ENCODE measurements around the gene PRELID3B. TPM values are rescaled to one million over a fixed set of nuclear protein-coding genes. Genes with fewer than 3 reads are reported as not detected.
"Not testable (repeated sequence)": the region's sequence is repeated elsewhere in the genome, so short reads cannot be mapped to it uniquely, and the experiment has no call there.

Gene PRELID3B
- total RNA-seq, 2 experiments from 2014 or later = 148 to 196 TPM

DNA sequence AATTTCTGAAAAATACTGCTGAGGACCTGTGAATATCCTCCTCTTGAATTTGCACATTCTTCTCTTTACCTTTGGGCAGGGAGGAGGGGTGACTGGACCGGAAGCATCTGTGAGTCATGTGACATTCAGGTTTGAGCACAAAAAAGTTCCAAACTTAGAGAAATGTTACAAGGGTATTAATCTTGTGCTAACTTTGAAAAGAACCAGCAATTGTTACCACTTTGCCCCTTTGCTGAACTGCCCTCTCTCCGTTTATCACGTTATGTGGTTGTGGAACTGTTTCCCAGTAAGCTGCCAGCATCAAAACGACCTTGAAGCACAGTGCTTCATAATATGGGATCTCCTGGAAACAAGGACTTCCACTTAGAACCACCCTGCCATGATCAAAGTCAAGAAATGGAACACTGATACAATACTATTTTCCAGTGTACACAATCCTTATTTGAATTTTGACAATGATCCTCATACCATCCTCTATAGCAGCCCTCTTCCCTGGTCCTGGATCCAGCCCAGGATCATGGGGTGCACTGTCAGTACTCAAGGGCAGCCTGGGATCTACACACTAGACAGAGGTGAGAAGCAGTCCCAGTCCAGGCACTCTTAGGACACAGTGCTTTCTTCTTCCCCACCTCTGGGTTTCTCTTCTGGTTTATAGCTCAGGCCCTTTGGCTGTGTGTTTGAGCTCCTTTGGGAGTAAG lies 25.6 kb downstream of the PRELID3B start:
- Mint-ChIP-seq H3K4me1 (peaks cover 47% of the 10 kb centered on the region), H3K27me3 (no peaks in the 10 kb centered on the region), H3K9me3 (ENCODE audit: low read depth) (no peaks in the 10 kb centered on the region), H3K36me3 (ENCODE audit: low read depth) (no peaks in the 10 kb centered on the region), H3K4me3 (no peak overlapping the region), H3K27ac (peak overlapping the region; percentile 67)
- CTCF ChIA-PET = no interaction called here
- DNase-seq (peak; percentile 51), ATAC-seq (peak; percentile 50)
- POLR2A ChIA-PET = no interaction called here
- intact Hi-C loops (cut with DNase I, micrococcal nuclease) = no loop called here

DNA sequence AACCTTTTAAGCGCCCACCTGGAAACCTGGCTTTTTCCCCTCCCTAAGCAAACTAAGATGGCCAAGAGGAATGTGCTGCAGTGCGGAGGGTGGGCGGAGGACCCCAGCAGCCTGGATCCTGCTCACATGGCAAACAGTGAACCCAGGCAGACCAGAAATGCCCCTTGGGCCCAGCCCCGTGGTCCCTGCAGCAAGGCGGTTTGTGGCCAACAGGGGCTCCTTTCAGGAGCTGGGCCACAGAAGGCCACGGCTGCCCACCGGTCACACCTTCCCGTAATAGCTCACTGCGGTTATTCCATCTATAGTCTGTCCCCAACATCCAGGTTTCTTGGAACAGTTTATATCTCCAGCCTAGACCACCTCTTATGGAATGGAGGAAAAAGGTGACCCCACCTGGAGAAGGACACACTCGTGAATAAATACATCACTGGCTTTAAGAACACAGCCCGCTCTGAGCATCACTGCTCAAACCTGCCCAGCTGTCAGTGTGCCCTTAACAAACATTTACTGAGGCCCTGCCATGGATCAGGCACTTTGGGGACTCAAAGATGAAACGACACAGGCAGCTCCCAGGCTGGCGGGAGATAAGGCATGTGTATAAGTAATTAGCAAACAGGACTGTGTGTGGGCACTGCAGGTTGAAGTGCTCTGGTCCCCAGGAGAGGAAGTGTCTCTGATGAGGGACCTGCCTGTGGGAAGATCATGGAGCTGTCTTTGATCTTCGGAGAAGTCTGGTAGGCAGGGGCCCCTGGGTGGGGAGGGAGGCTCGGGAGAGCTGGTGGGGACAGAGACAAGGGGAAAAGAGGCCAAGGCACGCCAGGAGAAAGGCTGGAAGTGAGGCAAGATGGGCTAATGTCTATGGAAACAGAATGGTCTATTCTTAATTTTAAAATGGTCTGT lies 26.5 kb downstream of the PRELID3B start:
- ChIA-PET CTCF (no interaction called here), POLR2A (no interaction called here)
- no peaks in the 10 kb centered on the region for H3K36me3 Mint-ChIP-seq (ENCODE audit: low read depth)

GRCh38 chr20:59015411-59015810 lies 27.2 kb downstream of the PRELID3B start:
- no peak for ATAC-seq
- no peaks in the 10 kb centered on the region for H3K36me3 Mint-ChIP-seq (ENCODE audit: low read depth)
- peaks cover 40% of the 10 kb centered on the region for H3K4me1 Mint-ChIP-seq
- ChIA-PET CTCF (interaction anchor here (1.4 kb wide), 1 partner anchor 10 kb away, joined by 3 read pairs; no protein-coding TSS in a partner anchor), POLR2A (no interaction called here)
- H3K27ac Mint-ChIP-seq = no peak overlapping the region
- H3K27me3 Mint-ChIP-seq = no peaks in the 10 kb centered on the region
- H3K4me3 Mint-ChIP-seq = no peak overlapping the region
- intact Hi-C loops (cut with DNase I, micrococcal nuclease) = no loop called here
- H3K9me3 Mint-ChIP-seq (ENCODE audit: low read depth) = no peaks in the 10 kb centered on the region
- no peak for DNase-seq

More for the DNA sequence above, 26.5 kb downstream of the PRELID3B start:
- peaks cover 45% of the 10 kb centered on the region for H3K4me1 Mint-ChIP-seq
- H3K9me3 Mint-ChIP-seq (ENCODE audit: low read depth) = no peaks in the 10 kb centered on the region
- ATAC-seq (no peak), DNase-seq (peak; percentile 1)
- no peaks in the 10 kb centered on the region for H3K27me3 Mint-ChIP-seq
- peak overlapping the region; percentile 48 for H3K27ac Mint-ChIP-seq
- intact Hi-C loops (cut with DNase I, micrococcal nuclease) = no loop called here
- no peak overlapping the region for H3K4me3 Mint-ChIP-seq

DNA sequence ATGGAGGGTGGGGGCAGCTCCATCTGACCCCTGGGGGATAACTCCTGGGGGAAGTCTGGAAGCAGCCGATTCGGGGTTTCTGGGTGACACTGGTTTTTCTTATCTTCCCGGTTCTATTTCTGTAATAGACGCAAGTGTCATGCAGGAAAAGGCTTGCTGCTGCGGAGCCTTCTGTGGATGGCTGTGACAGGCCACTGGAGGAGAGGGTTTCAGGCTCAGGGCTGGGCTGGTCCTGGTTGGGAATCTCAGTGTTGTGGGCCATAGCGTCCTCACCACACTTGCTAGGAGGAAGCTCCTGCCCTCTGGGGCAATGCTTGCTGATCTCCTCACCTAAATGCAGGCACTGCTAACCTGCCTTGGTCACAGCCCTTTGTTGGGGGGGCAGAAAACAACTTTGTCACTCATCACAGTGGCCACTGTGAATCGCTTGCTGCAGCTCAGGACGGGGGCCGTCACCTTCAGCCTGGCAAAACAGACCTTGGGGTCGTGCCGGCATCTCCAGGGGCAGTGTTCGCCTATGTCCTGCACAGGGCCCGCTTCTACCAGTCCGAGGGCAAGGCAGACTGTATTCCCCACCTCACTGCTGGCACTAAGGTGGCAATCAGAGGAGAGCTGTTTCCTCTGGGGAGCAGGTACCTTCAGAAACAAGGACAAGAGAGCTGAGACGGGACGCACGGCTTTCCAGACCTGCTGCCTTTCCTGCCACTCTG lies 27.8 kb downstream of the PRELID3B start:
- Mint-ChIP-seq H3K9me3 (ENCODE audit: low read depth) (no peaks in the 10 kb centered on the region), H3K36me3 (ENCODE audit: low read depth) (no peaks in the 10 kb centered on the region), H3K27ac (peak overlapping the region; percentile 73), H3K27me3 (no peaks in the 10 kb centered on the region), H3K4me3 (no peak overlapping the region), H3K4me1 (peaks cover 40% of the 10 kb centered on the region)
- intact Hi-C loops (cut with DNase I, micrococcal nuclease) = no loop called here
- DNase-seq (no peak), ATAC-seq (no peak)
- POLR2A ChIA-PET = no interaction called here
- CTCF ChIA-PET = interaction anchor here (1.4 kb wide), 1 partner anchor 10 kb away, joined by 3 read pairs; no protein-coding TSS in a partner anchor

DNA sequence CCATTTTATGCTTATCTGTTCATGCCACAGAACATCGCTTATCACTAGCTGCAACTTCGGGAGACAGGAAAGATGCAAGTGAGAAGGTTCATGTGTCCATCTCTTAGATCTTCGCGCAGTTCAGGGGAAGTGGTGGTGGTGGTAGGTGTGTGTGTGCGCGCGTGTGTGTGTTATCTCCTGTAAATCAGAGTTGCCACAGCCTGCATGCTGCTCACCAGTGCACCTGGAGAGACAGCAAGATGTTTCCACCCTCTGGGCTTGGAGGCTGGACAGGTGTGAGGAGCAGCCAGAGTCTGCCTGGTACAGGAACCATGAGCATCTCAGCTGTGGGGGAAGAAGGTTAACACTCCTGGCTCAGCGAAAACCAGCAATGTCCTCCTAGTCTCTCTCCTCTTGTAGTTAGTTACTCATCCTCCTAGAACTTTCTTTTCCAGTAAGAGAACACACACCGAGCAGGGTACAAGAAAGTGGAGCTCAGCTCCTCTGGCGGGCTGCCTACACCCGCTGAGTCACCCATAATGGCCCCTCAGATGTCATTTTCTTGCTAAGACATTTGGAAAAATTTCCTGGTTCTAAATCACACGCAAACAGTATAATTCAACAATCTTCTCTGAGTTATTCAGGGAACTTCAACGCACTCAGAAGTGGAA lies 28.5 kb downstream of the PRELID3B start:
- intact Hi-C loops (cut with DNase I, micrococcal nuclease) = no loop called here
- peak overlapping the region; percentile 73 for H3K27ac Mint-ChIP-seq
- no peak overlapping the region for H3K4me3 Mint-ChIP-seq
- ChIA-PET POLR2A (no interaction called here), CTCF (interaction anchor here (1.4 kb wide), 1 partner anchor 11 kb away, joined by 3 read pairs; no protein-coding TSS in a partner anchor)
- peaks cover 40% of the 10 kb centered on the region for H3K4me1 Mint-ChIP-seq
- ATAC-seq = peak; percentile 80
- no peaks in the 10 kb centered on the region for H3K27me3 Mint-ChIP-seq
- H3K9me3 Mint-ChIP-seq (ENCODE audit: low read depth) = no peaks in the 10 kb centered on the region
- no peaks in the 10 kb centered on the region for H3K36me3 Mint-ChIP-seq (ENCODE audit: low read depth)
- peak; percentile 44 for DNase-seq

DNA sequence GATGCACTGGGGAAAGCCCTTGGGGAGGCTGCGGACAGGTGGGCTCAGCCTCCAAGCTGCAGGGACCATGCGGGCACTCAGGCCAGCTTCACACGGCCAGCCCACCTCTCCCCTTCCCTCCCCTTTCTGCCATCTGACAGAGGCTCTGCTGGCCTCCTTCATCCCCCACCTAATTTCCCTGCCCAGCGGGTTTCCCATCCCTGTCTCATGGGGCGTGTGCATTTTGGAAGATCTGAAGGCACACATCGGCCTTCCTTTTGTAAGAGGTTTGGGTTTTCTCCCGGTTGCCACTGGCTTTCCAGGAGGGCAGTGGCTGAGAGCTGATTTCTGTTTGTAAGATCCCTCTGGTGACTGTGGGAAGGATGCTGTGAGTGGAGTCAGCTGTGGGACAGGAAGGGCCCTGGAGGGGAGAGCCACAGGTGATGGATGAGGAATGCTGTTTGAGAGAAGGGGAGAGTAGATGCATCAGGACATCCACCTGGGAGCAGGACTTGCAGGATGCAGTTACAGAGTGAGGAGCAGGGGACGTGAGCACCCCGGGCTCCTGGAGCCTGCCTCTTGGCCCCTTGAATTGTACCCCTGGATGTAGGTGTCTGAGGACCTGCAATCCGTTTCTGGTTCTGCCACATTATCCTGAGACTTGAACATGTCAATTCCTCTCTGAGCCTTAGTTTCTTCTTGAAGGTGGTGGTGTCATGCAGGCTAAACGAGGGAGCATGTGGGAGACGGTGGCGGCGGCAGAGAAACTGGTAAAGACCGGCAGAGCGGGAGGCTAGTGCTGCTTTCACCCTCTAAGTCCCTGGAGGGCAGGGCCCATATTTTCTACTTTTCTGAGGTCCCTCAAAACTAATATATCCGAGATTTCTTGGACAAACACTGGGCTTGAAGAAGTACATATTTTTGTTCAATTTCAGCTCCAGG lies 29.3 kb downstream of the PRELID3B start:
- no peak overlapping the region for H3K4me3 Mint-ChIP-seq
- H3K4me1 Mint-ChIP-seq = peaks cover 40% of the 10 kb centered on the region
- H3K9me3 Mint-ChIP-seq (ENCODE audit: low read depth) = no peaks in the 10 kb centered on the region
- no peaks in the 10 kb centered on the region for H3K36me3 Mint-ChIP-seq (ENCODE audit: low read depth)
- ChIA-PET CTCF (no interaction called here), POLR2A (no interaction called here)
- DNase-seq (peak; percentile 2), ATAC-seq (no peak)
- no peaks in the 10 kb centered on the region for H3K27me3 Mint-ChIP-seq
- intact Hi-C loops (cut with DNase I, micrococcal nuclease) = no loop called here
- H3K27ac Mint-ChIP-seq = peak overlapping the region; percentile 73

DNA sequence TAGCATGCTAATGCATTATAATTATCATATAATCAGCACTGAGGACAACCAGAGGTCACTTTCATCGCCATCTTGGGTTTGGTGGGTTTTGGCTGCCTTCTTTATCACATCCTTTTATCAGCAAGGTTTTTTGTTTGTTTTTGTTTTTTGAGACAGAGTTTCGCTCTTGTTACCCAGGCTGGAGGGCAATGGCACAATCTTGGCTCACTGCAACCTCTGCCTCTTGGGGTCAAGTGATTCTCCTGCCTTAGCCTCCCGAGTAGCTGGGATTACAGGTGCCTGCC lies 30.8 kb downstream of the PRELID3B start:
- POLR2A ChIA-PET; H3K27me3 Mint-ChIP-seq; H3K9me3 Mint-ChIP-seq (ENCODE audit: low read depth); intact Hi-C loops (cut with DNase I, micrococcal nuclease); H3K4me3 Mint-ChIP-seq; H3K27ac Mint-ChIP-seq; H3K36me3 Mint-ChIP-seq (ENCODE audit: low read depth); ATAC-seq; DNase-seq: not testable (repeated sequence)
- H3K4me1 Mint-ChIP-seq = peaks cover 30% of the 10 kb centered on the region
- CTCF ChIA-PET = interaction anchor here (0.7 kb wide), 1 partner anchor 57 kb away, joined by 3 read pairs; no protein-coding TSS in a partner anchor

DNA sequence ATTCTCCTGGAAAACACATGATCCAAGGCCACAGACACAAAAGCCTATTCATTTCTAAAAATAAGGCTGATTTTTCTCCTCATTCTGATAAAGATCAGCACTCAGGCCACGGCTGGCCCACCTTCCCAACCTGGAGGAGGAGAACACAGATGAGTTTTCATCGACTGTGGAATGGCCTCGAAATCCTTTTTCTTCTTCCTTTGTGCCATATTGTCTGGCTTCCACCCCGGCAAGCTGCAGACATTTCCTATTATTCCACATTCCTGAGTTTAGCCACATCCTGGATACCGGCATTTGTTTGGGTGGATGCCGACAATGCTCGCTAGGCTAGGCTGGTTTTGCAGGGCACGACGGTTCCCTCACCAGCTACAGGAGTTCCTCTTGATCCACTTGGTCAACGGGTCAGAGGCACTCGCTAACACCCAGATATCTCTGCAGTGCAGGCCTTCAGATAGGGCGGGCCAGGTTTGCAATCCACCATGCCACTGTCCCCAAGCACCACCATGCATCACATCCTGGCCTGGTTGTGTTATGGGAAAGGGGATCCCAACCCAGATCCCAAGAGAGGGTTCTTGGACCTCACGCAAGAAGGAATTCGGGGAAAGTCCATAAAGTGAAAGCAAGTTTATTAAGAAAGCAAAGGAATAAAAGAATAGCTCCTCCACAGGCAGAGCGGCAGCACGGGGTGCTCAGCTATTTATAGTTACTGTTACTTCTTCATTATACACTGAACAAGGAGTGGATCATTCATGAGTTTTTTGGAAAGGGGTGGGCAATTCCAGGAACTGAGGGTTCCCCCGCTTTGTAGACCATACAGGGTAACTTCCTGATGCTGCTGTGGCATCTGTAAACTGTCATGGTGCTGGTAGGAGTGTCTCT lies 31.4 kb downstream of the PRELID3B start:
- ATAC-seq = no peak
- CTCF ChIA-PET = interaction anchor here (0.7 kb wide), 1 partner anchor 56 kb away, joined by 3 read pairs; no protein-coding TSS in a partner anchor

DNA sequence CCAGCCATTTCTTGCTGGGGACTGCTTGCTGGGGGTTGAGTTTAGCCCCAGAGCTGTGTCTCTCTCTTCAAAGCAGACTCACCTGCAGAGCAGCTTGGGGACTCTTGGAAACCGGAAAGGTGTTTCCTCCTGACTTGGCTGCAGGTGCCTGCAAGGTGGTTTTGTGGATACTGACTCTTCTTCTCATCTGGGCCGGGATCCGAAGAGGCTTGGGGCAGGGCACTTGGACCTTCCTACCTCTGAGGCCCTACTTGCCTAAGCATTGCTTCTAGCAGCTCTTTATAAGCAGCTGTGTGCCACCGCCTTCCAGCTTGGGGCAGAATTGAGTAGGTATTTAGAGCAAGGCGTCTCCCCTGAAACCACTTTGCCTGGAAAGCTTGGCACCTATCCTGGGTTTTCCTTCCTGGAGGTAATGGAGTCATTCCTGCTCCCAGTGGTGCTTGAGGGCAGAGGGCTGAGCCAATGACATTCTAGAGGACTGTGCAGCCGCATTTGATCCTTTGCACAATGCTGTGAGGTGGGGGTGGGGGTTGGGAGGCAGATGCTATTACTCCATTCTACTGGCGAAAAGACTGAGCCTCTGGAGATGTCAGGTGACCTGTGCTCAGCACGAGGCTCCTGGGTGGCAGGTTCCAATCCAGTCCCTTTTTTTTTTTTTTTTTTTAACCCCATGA lies 32.1 kb downstream of the PRELID3B start:
- CTCF ChIA-PET = no interaction called here
- H3K27ac Mint-ChIP-seq = no peak overlapping the region
- POLR2A ChIA-PET = interaction anchor here (0.6 kb wide), 1 partner anchor 350 kb away, joined by 4 read pairs; no protein-coding TSS in a partner anchor
- intact Hi-C loops (cut with DNase I, micrococcal nuclease) = no loop called here
- no peaks in the 10 kb centered on the region for H3K9me3 Mint-ChIP-seq (ENCODE audit: low read depth)
- DNase-seq (no peak), ATAC-seq (no peak)
- no peak overlapping the region for H3K4me3 Mint-ChIP-seq
- peaks cover 30% of the 10 kb centered on the region for H3K4me1 Mint-ChIP-seq
- H3K27me3 Mint-ChIP-seq = no peaks in the 10 kb centered on the region
- no peaks in the 10 kb centered on the region for H3K36me3 Mint-ChIP-seq (ENCODE audit: low read depth)

More for the DNA sequence above, 31.4 kb downstream of the PRELID3B start:
- Mint-ChIP-seq H3K9me3 (ENCODE audit: low read depth) (no peaks in the 10 kb centered on the region), H3K36me3 (ENCODE audit: low read depth) (no peaks in the 10 kb centered on the region), H3K27me3 (no peaks in the 10 kb centered on the region), H3K27ac (no peak overlapping the region), H3K4me1 (peaks cover 25% of the 10 kb centered on the region), H3K4me3 (no peak overlapping the region)
- DNase-seq = peak; percentile 16
- intact Hi-C loops (cut with DNase I, micrococcal nuclease) = no loop called here
- POLR2A ChIA-PET = interaction anchor here (0.6 kb wide), 1 partner anchor 351 kb away, joined by 4 read pairs; no protein-coding TSS in a partner anchor

Measured in activated CD4-positive, alpha-beta T cell treated with anti-CD3 and anti-CD28 coated beads for 36 hours (primary cell).